Superior temporal gyrus (tissue), 1 donor: ENCODE results near the gene HAO2.

Experiments used
- DNase-seq: peaks from one replicate; pipeline ENCODE4 v3.0.0-alpha.2; 2016; ENCODE audit errors: extremely low spot score

HAO2 gene

GRCh38 chr1:119380304-119380703, 11.7 kb downstream of the HAO2 start:
- DNase-seq, result no peak

- DNase-seq, result no peak
These were observed 12.5 kb downstream of the HAO2 start for GRCh38 chr1:119380983-119381662.

- DNase-seq, result no peak
These were observed 16.0 kb downstream of the HAO2 start for GRCh38 chr1:119384591-119384990.

- no peak for DNase-seq
These were observed 17.1 kb downstream of the HAO2 start for GRCh38 chr1:119385650-119386049.

- DNase-seq, result no peak
These were observed 19.3 kb downstream of the HAO2 start for GRCh38 chr1:119387858-119388257.

- no peak for DNase-seq
These were observed 19.9 kb downstream of the HAO2 start for GRCh38 chr1:119388450-119388849.

- DNase-seq, result no peak
These were observed 21.9 kb downstream of the HAO2 start for GRCh38 chr1:119390526-119390925.

- no peak for DNase-seq
These were observed 23.2 kb downstream of the HAO2 start for GRCh38 chr1:119391749-119392148.

GRCh38 chr1:119394085-119394484, 25.5 kb downstream of the HAO2 start:
- no peak for DNase-seq

GRCh38 chr1:119396982-119397381, 28.4 kb downstream of the HAO2 start:
- no peak for DNase-seq

GRCh38 chr1:119397986-119398385, 29.4 kb downstream of the HAO2 start:
- DNase-seq, result no peak

GRCh38 chr1:119404736-119405135, 36.2 kb downstream of the HAO2 start:
- DNase-seq, result no peak

GRCh38 chr1:119409731-119410130, 41.1 kb downstream of the HAO2 start:
- DNase-seq, result no peak

GRCh38 chr1:119410961-119411360, 42.4 kb downstream of the HAO2 start:
- DNase-seq, result no peak

GRCh38 chr1:119414950-119415349, 46.4 kb downstream of the HAO2 start, which contains the start of gene HSD3B2:
HSD3B2 (plus strand) TSS chr1:119415150; CDS start chr1:119415420, 270 bp downstream.
- DNase-seq, result no peak

- DNase-seq, result no peak
These were observed 47.5 kb downstream of the HAO2 start for GRCh38 chr1:119416006-119416640.

GRCh38 chr1:119419109-119419508, 50.5 kb downstream of the HAO2 start:
- no peak for DNase-seq

GRCh38 chr1:119420638-119421037, 52.1 kb downstream of the HAO2 start:
- DNase-seq, result no peak

- DNase-seq, result no peak
These were observed 54.0 kb downstream of the HAO2 start for GRCh38 chr1:119422631-119423030.

- no peak for DNase-seq
These were observed 60.4 kb downstream of the HAO2 start for GRCh38 chr1:119428991-119429390.

- no peak for DNase-seq
These were observed 61.1 kb downstream of the HAO2 start for GRCh38 chr1:119429687-119430086.

- DNase-seq, result no peak
These were observed 61.9 kb downstream of the HAO2 start for GRCh38 chr1:119430486-119430885.

GRCh38 chr1:119431836-119432235, 63.3 kb downstream of the HAO2 start:
- DNase-seq, result no peak

- DNase-seq, result peak; percentile 15
These were observed 66.5 kb downstream of the HAO2 start for GRCh38 chr1:119435052-119435451.
